Measurements from ENCODE around the gene SRGAP3.

SRGAP3 gene

DNA sequence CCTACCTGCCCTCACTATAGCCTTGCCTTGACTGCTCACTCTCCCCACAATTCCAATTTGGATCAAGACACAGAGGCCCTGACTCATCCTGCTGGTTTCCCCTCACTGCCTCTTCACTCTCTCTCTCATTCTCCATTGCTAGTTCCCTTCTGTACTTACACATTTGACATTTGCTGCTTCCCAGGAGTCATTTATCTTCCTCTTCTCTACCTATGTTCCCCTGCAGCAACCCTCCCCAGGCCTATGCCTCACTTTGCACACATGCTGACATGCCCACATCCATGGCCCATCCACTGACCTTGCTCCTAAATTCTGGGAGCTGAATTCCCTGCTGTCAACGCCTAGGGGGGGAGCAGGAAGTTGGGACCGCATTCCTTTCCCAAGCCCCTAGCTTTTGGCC lies 82.2 kb downstream of the SRGAP3 start:
- Histone ChIP-seq H3K9me3 (ENCODE audit: insufficient read depth, low read depth, low read length) (no peaks in the 10 kb centered on the region), H3K4me1 (ENCODE audit: insufficient read depth, low read length, poor library complexity, severe bottlenecking) (peaks cover 43% of the 10 kb centered on the region), H3K27me3 (ENCODE audit: insufficient read depth, low read length, poor library complexity, severe bottlenecking) (no peaks in the 10 kb centered on the region), H3K4me3 (ENCODE audit: low read length, poor library complexity, severe bottlenecking) (no peak overlapping the region), H3K4me2 (ENCODE audit: low read depth, low read length, poor library complexity, severe bottlenecking) (no peak overlapping the region), H3F3A (ENCODE audit: low read depth) (no peaks in the 10 kb centered on the region), H4K20me1 (ENCODE audit: insufficient read depth, low read length, poor library complexity, severe bottlenecking) (no peaks in the 10 kb centered on the region), H3K36me3 (ENCODE audit: insufficient read depth, low read length) (no peaks in the 10 kb centered on the region), H3K9ac (ENCODE audit: low read depth, low read length, poor library complexity, severe bottlenecking) (no peak overlapping the region), H3K79me2 (ENCODE audit: insufficient read depth, low read length) (peaks cover 51% of the 10 kb centered on the region), H3K9me2 (replicated peaks; ENCODE audit: low read depth, low read length) (no peaks in the 10 kb centered on the region), H2AFZ (ENCODE audit: low read length) (no peak overlapping the region)
- TF ChIP-seq, protein P1, sequence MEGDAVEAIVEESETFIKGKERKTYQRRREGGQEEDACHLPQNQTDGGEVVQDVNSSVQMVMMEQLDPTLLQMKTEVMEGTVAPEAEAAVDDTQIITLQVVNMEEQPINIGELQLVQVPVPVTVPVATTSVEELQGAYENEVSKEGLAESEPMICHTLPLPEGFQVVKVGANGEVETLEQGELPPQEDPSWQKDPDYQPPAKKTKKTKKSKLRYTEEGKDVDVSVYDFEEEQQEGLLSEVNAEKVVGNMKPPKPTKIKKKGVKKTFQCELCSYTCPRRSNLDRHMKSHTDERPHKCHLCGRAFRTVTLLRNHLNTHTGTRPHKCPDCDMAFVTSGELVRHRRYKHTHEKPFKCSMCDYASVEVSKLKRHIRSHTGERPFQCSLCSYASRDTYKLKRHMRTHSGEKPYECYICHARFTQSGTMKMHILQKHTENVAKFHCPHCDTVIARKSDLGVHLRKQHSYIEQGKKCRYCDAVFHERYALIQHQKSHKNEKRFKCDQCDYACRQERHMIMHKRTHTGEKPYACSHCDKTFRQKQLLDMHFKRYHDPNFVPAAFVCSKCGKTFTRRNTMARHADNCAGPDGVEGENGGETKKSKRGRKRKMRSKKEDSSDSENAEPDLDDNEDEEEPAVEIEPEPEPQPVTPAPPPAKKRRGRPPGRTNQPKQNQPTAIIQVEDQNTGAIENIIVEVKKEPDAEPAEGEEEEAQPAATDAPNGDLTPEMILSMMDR (conservative IDR thresholded peaks at IDR 0.05; ENCODE audit: low read length) = no peak
- no peak for TF ChIP-seq EZH2phosphoT487 (IDR thresholded peaks at IDR 0.05; ENCODE audit: borderline replicate concordance)

DNA sequence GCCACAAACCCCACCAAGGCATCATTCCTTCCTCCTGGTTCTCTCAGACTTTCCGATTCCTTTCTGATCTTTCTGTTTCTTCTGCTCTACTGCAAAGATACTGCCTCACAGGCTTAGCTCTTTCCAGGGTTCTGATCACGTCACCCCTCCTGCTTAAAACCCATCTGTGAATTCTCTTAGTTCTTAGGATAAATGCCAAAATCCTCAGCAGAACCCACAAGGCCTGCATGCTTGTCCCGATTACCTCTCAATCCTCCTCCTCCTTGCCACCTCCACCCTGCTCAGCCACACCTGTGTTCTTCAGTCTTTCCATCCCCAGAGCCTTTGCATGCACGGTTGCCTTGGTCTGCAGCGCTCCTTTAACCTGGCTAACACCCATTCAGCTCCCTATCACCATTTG lies 84.0 kb downstream of the SRGAP3 start:
- Histone ChIP-seq H3F3A (ENCODE audit: low read depth) (no peaks in the 10 kb centered on the region), H3K36me3 (ENCODE audit: insufficient read depth, low read length) (no peaks in the 10 kb centered on the region), H3K79me2 (ENCODE audit: insufficient read depth, low read length) (peaks cover 36% of the 10 kb centered on the region; the same call in 1 of the 2 replicates), H3K9ac (ENCODE audit: low read depth, low read length, poor library complexity, severe bottlenecking) (no peak overlapping the region), H2AFZ (ENCODE audit: low read length) (no peak overlapping the region), H3K9me3 (ENCODE audit: insufficient read depth, low read depth, low read length) (no peaks in the 10 kb centered on the region), H3K4me1 (ENCODE audit: insufficient read depth, low read length, poor library complexity, severe bottlenecking) (peaks cover 42% of the 10 kb centered on the region), H4K20me1 (ENCODE audit: insufficient read depth, low read length, poor library complexity, severe bottlenecking) (no peaks in the 10 kb centered on the region), H3K9me2 (replicated peaks; ENCODE audit: low read depth, low read length) (no peaks in the 10 kb centered on the region), H3K4me3 (ENCODE audit: low read length, poor library complexity, severe bottlenecking) (no peak overlapping the region), H3K27me3 (ENCODE audit: insufficient read depth, low read length, poor library complexity, severe bottlenecking) (no peaks in the 10 kb centered on the region), H3K4me2 (ENCODE audit: low read depth, low read length, poor library complexity, severe bottlenecking) (no peak overlapping the region)
- TF ChIP-seq, protein P1 (conservative IDR thresholded peaks at IDR 0.05; ENCODE audit: low read length) = no peak
- no peak for TF ChIP-seq EZH2phosphoT487 (IDR thresholded peaks at IDR 0.05; ENCODE audit: borderline replicate concordance)

DNA sequence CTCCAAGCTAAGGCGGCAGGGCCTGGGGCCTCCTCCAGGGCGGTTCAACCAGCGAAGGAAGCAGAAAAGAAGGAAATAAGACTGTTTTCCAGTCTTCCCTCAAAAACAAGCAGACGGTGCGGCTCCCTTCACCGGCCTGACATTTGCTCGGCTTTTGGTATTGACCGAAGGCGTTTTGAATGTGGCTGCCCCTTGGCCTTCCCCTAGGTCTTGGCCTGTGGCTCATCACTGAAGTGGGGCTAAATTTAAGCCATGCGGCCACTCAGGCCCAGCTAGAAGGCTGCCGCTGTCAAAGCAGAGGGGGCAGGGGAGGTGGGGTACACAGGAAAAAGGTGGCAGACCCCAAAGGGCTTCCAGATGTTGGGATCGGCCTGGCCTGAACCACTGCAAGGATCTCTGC lies 86.2 kb downstream of the SRGAP3 start:
- Histone ChIP-seq H3K4me1 (ENCODE audit: insufficient read depth, low read length, poor library complexity, severe bottlenecking) (peaks cover 21% of the 10 kb centered on the region), H3F3A (ENCODE audit: low read depth) (no peaks in the 10 kb centered on the region), H3K4me3 (ENCODE audit: low read length, poor library complexity, severe bottlenecking) (no peak overlapping the region), H3K9me3 (ENCODE audit: insufficient read depth, low read depth, low read length) (no peaks in the 10 kb centered on the region), H3K36me3 (ENCODE audit: insufficient read depth, low read length) (no peaks in the 10 kb centered on the region), H2AFZ (ENCODE audit: low read length) (no peak overlapping the region), H4K20me1 (ENCODE audit: insufficient read depth, low read length, poor library complexity, severe bottlenecking) (no peaks in the 10 kb centered on the region), H3K9me2 (replicated peaks; ENCODE audit: low read depth, low read length) (no peaks in the 10 kb centered on the region), H3K79me2 (ENCODE audit: insufficient read depth, low read length) (peaks cover 34% of the 10 kb centered on the region; the same call in 1 of the 2 replicates), H3K4me2 (ENCODE audit: low read depth, low read length, poor library complexity, severe bottlenecking) (no peak overlapping the region), H3K9ac (ENCODE audit: low read depth, low read length, poor library complexity, severe bottlenecking) (no peak overlapping the region), H3K27me3 (ENCODE audit: insufficient read depth, low read length, poor library complexity, severe bottlenecking) (no peaks in the 10 kb centered on the region)
- TF ChIP-seq, protein P1 (conservative IDR thresholded peaks at IDR 0.05; ENCODE audit: low read length) = no peak
- no peak for TF ChIP-seq EZH2phosphoT487 (IDR thresholded peaks at IDR 0.05; ENCODE audit: borderline replicate concordance)

Data from Loucy (cell line).